ENCODE results near the gene TMEM106A. TPM values are rescaled to one million over a fixed set of nuclear protein-coding genes. Genes with fewer than 3 reads are reported as not detected.
"Not testable (repeated sequence)": the region's sequence is repeated elsewhere in the genome, so short reads cannot be mapped to it uniquely, and the experiment has no call there.

TMEM106A gene
- total RNA-seq, 4 donors from 2014 or later: 0.57 to 4.6 (median 1.4) TPM

GRCh38 chr17:43232021-43232699 lies 20.5 kb downstream of the TMEM106A start:
- H3K4me3 ChIP-seq (ENCODE audit: low read depth, poor library complexity, severe bottlenecking); intact Hi-C loops (cut with DNase I; ENCODE audit: low total_unique reads): not testable (repeated sequence)
- WGBS, 2 donors: 62 to 68% methylated on average over 22 of the region's 24 CpGs
- peak; percentile 88 to 95 for DNase-seq (ENCODE audit: low spot score in 2 of 2)

DNA sequence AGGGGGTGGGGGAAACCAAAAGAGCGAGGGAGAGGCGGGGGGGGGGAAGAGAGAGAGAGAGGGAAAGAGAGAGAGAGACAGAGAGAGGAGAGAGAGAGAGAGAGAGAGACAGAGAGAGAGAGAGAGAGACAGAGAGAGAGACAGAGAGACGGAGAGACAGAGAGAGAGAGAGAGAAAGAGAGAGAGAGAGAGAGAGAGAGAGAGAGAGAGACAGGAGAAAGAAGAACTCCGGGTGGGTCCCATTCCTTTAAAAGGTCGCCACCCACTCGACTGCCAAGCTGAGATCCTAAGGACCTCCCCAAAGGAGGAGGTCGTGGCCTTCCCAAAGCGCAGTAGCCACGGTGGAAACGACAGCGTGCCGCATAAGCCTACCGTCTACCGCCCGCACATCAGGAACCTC lies 21.6 kb downstream of the TMEM106A start:
- WGBS, 2 donors: no CpG with 5 or more reads among the region's 15 CpGs
- intact Hi-C loops (cut with DNase I; ENCODE audit: low total_unique reads); H3K4me3 ChIP-seq (ENCODE audit: low read depth, poor library complexity, severe bottlenecking); DNase-seq (ENCODE audit: low spot score in 2 of 2): not testable (repeated sequence)

- WGBS, 2 donors: no CpG with 5 or more reads among the region's 31 CpGs
- DNase-seq (ENCODE audit: low spot score in 2 of 2); intact Hi-C loops (cut with DNase I; ENCODE audit: low total_unique reads); H3K4me3 ChIP-seq (ENCODE audit: low read depth, poor library complexity, severe bottlenecking): not testable (repeated sequence)
These were observed 22.2 kb downstream of the TMEM106A start, which contains the start of gene RNU2-1 for GRCh38 chr17:43233877-43234276. RNU2-1 (minus strand) TSS chr17:43233977.

GRCh38 chr17:43239597-43239996 lies 27.9 kb downstream of the TMEM106A start:
- DNase-seq (ENCODE audit: low spot score in 2 of 2); H3K4me3 ChIP-seq (ENCODE audit: low read depth, poor library complexity, severe bottlenecking); intact Hi-C loops (cut with DNase I; ENCODE audit: low total_unique reads): not testable (repeated sequence)
- WGBS, 2 donors: no CpG with 5 or more reads among the region's 26 CpGs

DNA sequence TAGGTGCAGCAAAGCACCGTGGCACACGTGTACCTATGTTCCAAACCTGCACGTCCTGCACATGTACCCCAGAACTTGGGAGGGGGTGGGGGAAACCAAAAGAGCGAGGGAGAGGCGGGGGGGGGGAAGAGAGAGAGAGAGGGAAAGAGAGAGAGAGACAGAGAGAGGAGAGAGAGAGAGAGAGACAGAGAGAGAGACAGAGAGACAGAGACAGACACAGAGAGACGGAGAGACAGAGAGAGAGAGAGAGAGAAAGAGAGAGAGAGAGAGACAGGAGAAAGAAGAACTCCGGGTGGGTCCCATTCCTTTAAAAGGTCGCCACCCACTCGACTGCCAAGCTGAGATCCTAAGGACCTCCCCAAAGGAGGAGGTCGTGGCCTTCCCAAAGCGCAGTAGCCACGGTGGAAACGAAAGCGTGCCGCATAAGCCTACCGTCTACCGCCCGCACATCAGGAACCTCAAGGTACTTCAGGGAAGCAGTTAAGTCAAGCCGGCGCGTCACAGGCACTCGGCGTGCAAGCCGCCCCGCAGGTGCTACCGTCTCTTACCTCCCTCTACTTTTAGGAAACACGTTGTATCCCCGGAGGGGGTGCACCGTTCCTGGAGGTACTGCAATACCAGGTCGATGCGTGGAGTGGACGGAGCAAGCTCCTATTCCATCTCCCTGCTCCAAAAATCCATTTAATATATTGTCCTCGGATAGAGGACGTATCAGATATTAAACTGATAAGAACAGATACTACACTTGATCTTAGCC lies 29.1 kb downstream of the TMEM106A start:
- no CpG with 5 or more reads among the region's 34 CpGs for WGBS, 2 donors
- intact Hi-C loops (cut with DNase I; ENCODE audit: low total_unique reads); H3K4me3 ChIP-seq (ENCODE audit: low read depth, poor library complexity, severe bottlenecking); DNase-seq (ENCODE audit: low spot score in 2 of 2): not testable (repeated sequence)

- H3K4me3 ChIP-seq (ENCODE audit: low read depth, poor library complexity, severe bottlenecking); DNase-seq (ENCODE audit: low spot score in 2 of 2); intact Hi-C loops (cut with DNase I; ENCODE audit: low total_unique reads): not testable (repeated sequence)
- WGBS, 2 donors: 6 to 11% methylated on average over 18 of the region's 23 CpGs
These were observed 34.8 kb downstream of the TMEM106A start for GRCh38 chr17:43246456-43246855.

Other genes starting within 250 kb of the TMEM106A start
- 10 to 100 TPM; 10.3 to 21.7 (median 17.2) TPM for gene AARSD1, start 247.4 kb upstream of the TMEM106A start, total RNA-seq
- 1 to 10 TPM in 1 of 4 donors, under 1 TPM in 1, not detected in 2; 0.19 to 1.8 TPM for gene PTGES3L, start 231.8 kb upstream of the TMEM106A start, total RNA-seq
- 10 to 100 TPM; 12.6 to 16.0 (median 13.0) TPM for gene RUNDC1, start 231.3 kb upstream of the TMEM106A start, total RNA-seq
- gene RPL27, start 213.5 kb upstream of the TMEM106A start, total RNA-seq: 1,000 to 10,000 TPM; 1,091 to 1,783 (median 1,434) TPM
- gene IFI35, start 205.1 kb upstream of the TMEM106A start, total RNA-seq: 10 to 100 TPM in 3 of 4 donors, 1 to 10 TPM in 1; 7.6 to 18.5 (median 16.9) TPM
- gene VAT1, start 189.5 kb upstream of the TMEM106A start, total RNA-seq: 100 to 1,000 TPM; 209 to 329 (median 254) TPM
- gene RND2, start 186.6 kb upstream of the TMEM106A start, total RNA-seq: 1 to 10 TPM in 2 of 4 donors, under 1 TPM in 2; 0.65 to 2.7 (median 1.0) TPM
- gene BRCA1, start 86.5 kb upstream of the TMEM106A start, total RNA-seq: 1 to 10 TPM; 4.5 to 7.6 (median 5.8) TPM
- 100 to 1,000 TPM in 1 of 4 donors, 10 to 100 TPM in 3; 84.3 to 101 (median 91.4) TPM for gene NBR1, start 40.7 kb upstream of the TMEM106A start, total RNA-seq
- not detected for gene CCDC200, start 16.7 kb downstream of the TMEM106A start, total RNA-seq
- gene RNU2-1, start 22.1 kb downstream of the TMEM106A start, total RNA-seq: not detected
- 10 to 100 TPM; 30.3 to 50.6 (median 43.7) TPM for gene ARL4D, start 187.1 kb downstream of the TMEM106A start, total RNA-seq